GM04503 (cell line): ENCODE measurements around the gene ERBB2.
"Not testable (repeated sequence)": the region's sequence is repeated elsewhere in the genome, so short reads cannot be mapped to it uniquely, and the experiment has no call there.

Source experiments
- DNase-seq: peaks from one replicate; pipeline ENCODE4 v3.0.0-alpha.2; 2012; ENCODE audit warnings: low read depth

The ERBB2 gene

DNA sequence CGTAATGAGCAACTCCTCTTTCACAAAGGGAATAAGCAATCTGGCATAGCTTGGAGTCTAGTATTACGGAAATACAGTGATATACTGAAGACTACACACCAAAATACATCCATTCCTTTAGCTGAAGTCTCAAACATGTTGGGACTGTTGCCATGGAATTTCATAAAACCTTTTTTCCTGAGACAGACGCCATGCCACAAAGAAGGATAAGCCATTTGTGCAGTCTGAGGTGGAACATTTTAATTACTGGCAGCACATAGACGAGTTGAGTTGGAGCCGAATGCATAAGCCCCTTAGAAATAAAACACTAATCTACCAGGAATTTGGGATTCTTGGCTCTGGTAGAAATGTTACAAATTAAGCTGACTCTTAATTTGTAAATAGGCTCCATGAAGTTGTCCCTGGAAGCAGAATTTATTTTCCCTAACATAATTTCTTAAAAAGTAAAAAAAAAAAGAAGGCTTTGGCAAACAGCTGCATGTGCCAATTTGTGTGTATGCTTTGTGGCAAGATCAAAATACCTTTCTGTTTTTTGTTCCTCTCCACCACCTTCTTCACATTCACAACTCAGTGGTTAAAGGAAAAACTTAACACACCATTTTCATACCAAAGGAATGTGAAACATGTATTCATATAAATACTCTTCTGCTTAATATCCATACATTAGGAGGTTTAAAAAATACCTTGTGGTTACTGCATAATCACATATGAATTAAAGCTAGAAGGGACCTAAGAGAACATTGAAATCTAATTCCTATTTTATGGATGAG, 63.4 kb downstream of the ERBB2 start:
- DNase-seq: no peak

- not testable (repeated sequence) for DNase-seq
Observed at GRCh38 chr17:39764171-39764570, 64.3 kb downstream of the ERBB2 start.

DNA sequence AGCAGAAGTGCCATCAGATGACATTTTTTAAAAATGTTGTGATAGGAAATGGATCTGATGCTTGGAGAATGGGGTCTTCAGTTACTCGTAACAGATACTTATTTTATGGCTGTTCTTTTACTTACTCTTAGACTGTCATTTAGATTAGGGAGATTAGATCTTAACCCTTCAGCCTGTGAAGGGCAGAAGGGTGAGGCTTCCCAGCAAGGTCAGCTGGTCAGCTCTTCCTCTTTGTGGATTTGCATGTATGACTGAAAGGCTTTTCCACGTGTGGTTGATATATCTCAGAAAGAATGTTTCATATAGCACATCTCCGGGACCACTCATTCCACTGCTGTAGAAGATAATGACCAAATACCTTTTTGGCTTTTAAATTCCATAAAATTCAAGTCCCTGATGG, 65.3 kb downstream of the ERBB2 start:
- DNase-seq: no peak

GRCh38 chr17:39765766-39766165, 65.9 kb downstream of the ERBB2 start:
- no peak for DNase-seq

GRCh38 chr17:39767147-39767546, 67.3 kb downstream of the ERBB2 start:
- DNase-seq: no peak

- DNase-seq: no peak
Observed at GRCh38 chr17:39769974-39770587, 70.2 kb downstream of the ERBB2 start.

- no peak for DNase-seq
Observed at GRCh38 chr17:39772415-39772814, 72.6 kb downstream of the ERBB2 start.

DNA sequence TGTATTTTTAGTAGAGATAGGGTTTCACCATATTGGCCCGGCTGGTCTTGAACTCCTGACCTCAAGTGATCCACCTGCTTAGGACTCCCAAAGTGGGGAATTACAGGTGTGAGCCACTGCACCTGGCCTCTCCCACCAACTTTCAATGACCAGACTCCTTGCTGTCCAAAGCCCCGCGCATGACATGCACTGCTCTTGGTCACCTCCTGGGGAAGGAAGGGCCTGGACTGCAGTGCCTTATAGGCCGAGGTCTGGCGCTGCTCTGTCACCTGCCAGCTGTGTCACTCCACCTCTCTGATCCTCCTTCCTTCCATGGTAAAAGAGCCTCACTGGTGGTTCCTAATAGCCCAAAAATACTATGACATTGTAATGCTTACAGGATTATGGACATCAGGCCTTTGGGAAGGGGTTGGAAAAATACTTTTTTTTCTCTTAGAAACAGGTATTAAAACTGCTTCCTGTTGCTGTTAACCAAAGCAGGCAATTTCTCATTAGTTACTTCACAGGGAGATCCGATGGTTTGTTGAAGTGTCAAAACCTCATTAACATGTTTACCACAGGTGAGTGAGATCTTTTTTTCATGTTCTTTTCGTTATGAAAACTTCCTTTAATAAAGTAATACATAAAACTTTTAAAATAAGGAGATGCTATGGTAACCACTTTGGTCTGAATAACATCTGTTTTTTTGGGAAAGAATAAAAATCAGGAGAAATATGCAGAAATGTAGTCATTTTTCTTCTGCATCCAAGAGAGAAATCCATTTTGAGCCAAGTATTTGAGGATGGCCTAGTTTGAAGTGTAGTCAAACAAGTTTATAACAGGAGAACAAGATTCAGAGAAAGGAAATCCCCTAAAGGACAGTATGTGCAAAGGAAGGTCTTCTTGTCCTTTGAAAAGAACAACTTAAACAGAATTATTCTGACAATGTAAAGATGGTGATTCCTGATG, 73.4 kb downstream of the ERBB2 start:
- DNase-seq: no peak

GRCh38 chr17:39774047-39774446, 74.2 kb downstream of the ERBB2 start:
- no peak for DNase-seq

DNA sequence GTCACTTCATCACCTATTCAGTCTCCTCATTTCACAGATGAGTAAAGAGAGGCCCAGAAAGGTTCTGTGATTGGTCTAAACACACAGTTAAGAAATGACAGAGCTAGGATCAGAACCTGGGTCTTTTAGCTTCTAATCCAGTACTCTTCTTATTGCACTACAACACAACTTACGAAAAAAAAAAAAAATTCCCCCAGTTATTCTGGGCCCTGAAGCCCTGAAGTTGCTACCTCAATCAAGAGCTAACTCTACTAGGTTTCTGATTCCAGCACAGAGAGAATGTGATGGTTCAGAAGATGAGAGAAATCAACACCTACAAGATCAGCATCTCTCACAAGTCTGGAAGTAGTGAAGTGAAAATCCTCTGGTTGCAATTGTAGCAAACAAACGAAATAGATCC, 75.2 kb downstream of the ERBB2 start:
- no peak for DNase-seq

- no peak for DNase-seq
Observed at GRCh38 chr17:39776252-39776651, 76.4 kb downstream of the ERBB2 start.

DNA sequence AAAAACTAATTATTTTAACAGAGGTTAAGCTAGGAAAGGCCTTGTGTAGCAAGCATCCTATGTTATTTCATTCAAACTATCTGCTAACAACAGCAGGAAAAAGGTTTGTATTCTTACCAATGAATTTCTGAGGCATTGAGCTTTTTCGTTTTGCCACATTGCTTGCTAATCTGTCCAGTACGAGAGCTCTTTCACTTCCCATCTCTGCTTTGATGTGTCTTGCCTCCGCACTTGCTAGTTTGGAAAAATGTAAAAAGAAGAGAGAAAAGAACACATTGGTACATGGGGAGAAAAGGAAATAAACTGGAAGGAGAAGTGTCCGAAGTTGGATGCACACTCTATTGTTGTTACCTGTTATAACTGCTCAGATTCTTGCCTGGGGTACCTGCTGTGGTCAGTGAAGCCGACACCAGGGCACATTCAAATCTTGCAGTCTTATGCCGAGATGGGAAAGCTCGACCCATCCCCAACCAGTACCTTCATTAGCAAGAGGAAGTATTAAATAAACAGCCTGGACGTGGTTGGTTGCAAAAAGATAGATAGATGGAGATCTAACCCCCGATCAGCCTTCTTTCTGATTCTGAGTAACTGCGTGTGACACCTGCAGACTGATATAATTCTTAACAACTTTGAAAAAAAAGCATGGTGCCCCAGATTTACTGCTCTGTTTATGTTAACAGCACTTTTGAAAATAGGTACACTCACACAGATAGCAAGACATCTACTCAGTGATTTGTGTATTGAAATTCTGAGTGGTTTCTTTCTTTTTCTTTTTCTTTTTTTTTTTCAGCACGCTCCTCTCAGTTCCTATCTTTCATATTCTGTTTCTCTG, 77.9 kb downstream of the ERBB2 start:
- no peak for DNase-seq
